ENCODE data around the gene UPK1A.

Gene UPK1A

DNA sequence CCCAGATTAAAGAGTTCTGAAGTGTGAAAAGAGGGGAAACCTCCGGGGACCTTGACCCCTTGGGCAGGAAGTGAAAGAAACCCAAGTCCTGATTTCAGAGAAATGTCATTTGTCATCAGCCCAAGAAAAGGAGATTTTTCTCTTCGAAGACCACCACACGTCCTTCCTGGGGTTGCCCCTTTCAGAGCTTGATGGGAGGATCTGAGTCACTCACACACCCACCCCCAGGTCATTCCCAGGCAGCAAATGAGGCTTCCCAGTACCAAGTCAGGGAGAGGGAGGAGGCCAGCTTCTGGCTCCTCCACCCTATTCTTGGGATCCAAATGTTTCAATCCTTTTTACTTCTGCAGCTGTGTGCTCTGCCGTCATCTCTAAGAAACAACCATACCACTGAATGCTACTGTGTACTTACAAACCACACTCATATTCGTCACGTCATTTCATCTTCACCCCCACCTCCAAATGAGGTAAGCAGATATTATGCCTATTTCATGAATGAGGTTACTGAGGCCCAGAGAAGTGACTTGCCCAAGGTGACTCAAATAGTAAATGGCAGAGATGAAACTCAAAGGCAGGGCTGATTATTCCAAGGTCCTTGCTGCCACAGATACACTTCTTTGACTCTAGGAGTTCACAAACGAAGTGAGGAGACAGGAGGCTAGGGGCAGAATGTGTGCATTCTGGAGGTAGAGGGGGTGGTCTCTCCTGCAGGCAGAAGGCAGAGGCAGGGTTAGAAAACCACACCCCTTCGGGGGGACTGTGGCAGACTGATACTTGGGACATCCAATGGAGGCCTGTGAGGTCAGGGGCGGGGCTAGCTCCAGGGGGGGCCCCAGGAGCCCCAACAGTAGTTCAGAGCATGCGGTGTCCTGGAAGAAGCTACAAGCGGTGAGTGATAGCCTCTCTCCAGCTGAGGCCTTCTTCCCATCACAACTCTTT, 46.5 kb downstream of the UPK1A start:
- TF ChIP-seq, protein P1, sequence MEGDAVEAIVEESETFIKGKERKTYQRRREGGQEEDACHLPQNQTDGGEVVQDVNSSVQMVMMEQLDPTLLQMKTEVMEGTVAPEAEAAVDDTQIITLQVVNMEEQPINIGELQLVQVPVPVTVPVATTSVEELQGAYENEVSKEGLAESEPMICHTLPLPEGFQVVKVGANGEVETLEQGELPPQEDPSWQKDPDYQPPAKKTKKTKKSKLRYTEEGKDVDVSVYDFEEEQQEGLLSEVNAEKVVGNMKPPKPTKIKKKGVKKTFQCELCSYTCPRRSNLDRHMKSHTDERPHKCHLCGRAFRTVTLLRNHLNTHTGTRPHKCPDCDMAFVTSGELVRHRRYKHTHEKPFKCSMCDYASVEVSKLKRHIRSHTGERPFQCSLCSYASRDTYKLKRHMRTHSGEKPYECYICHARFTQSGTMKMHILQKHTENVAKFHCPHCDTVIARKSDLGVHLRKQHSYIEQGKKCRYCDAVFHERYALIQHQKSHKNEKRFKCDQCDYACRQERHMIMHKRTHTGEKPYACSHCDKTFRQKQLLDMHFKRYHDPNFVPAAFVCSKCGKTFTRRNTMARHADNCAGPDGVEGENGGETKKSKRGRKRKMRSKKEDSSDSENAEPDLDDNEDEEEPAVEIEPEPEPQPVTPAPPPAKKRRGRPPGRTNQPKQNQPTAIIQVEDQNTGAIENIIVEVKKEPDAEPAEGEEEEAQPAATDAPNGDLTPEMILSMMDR (IDR thresholded peaks at IDR 0.05; ENCODE audit: low read depth, low read length, missing control alignments): no peak
- H3K4me3 ChIP-seq (replicated peaks; ENCODE audit: low read depth, low read length): no peak overlapping the region
- DNase-seq (ENCODE audit: extremely low read depth, low read depth): no peak

DNA sequence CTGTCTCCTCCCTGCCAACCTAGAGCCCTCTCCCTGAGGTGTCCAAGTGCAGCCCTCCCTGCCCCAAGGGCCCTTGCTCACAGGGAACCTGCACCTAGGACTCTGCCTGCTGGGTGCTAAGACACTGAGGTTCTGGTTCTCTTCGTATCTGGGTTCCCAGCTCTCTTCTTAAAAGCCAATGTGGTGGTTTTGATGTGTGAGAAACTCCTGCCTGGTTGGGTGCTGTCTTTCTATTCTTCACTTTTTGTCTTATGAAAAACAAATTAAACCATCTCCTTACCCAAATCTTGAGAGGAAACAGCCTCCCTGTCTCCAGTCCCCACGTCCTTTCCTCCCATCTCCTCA, 47.2 kb downstream of the UPK1A start:
- TF ChIP-seq, protein P1 (IDR thresholded peaks at IDR 0.05; ENCODE audit: low read depth, low read length, missing control alignments): no peak
- DNase-seq (ENCODE audit: extremely low read depth, low read depth): no peak
- no peak overlapping the region for H3K4me3 ChIP-seq (replicated peaks; ENCODE audit: low read depth, low read length)

DNA sequence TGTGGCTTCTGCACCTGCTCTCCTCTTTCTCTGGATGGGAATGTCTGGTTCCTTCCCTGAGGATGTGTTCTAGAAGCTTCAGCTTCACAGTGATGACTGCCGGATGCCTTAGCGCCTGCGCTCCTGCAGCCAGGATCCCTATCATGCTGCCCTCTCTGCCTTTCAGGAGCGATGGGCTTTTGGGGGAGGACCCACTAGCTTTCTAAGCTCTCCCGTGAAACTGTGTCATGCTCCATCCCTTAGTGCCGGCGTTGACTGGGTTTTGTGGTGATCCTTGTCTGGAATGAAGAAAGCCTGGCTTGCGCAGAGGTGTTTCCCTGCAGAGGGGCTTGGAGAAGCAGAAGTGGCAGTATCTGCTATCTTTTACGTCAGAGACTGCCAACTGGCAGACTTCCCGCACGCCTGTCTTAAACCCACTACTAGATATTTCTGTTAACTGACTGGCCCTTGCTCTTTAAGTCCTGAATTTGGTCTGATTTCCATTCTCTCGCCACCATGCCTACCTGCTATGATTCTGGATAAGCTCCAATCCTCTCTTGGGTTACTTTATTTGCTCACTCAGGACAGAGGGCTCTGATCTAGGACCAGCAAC, 47.7 kb downstream of the UPK1A start:
- no peak for DNase-seq (ENCODE audit: extremely low read depth, low read depth)
- H3K4me3 ChIP-seq (replicated peaks; ENCODE audit: low read depth, low read length): no peak overlapping the region
- TF ChIP-seq, protein P1 (IDR thresholded peaks at IDR 0.05; ENCODE audit: low read depth, low read length, missing control alignments): no peak

DNA sequence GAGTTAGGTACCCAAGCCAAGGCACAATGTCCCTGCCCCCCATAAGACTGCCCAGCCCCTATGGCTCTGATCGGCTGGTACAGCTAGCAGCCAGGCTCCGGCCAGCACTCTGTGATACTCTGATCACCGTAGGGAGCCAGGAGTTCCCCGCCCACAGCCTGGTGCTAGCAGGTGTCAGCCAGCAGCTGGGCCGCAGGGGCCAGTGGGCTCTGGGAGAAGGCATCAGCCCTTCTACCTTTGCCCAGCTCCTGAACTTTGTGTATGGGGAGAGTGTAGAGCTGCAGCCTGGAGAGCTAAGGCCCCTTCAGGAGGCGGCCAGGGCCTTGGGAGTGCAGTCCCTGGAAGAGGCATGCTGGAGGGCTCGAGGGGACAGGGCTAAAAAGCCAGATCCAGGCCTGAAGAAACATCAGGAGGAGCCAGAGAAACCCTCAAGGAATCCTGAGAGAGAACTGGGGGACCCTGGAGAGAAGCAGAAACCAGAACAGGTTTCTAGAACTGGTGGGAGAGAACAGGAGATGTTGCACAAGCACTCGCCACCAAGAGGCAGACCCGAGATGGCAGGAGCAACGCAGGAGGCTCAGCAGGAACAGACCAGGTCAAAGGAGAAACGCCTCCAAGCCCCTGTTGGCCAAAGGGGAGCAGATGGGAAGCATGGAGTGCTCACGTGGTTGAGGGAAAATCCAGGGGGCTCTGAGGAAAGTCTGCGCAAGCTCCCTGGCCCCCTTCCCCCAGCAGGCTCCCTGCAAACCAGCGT, 48.5 kb downstream of the UPK1A start:
- H3K4me3 ChIP-seq (replicated peaks; ENCODE audit: low read depth, low read length): no peak overlapping the region
- DNase-seq (ENCODE audit: extremely low read depth, low read depth): no peak
- TF ChIP-seq, protein P1 (IDR thresholded peaks at IDR 0.05; ENCODE audit: low read depth, low read length, missing control alignments): no peak

DNA sequence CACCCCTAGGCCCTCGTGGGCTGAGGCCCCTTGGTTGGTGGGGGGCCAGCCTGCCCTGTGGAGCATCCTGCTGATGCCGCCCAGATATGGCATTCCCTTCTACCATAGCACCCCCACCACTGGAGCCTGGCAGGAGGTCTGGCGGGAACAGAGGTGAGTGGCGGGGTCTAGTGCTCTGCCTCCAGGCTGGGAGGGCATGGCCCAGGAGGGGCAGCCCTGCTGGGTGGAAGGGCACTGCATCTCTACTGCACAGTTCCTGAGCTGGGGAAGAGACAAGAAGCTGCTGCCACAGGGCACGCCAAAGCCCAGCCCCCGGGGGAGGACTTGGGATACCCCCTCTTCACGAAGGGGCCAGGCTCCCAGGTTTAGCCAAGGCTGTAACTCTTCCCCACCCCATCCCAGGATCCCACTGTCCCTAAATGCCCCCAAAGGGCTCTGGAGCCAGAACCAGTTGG, 49.1 kb downstream of the UPK1A start:
- H3K4me3 ChIP-seq (replicated peaks; ENCODE audit: low read depth, low read length): peak overlapping the region; percentile 84
- TF ChIP-seq, protein P1 (IDR thresholded peaks at IDR 0.05; ENCODE audit: low read depth, low read length, missing control alignments): no peak
- no peak for DNase-seq (ENCODE audit: extremely low read depth, low read depth)

DNA sequence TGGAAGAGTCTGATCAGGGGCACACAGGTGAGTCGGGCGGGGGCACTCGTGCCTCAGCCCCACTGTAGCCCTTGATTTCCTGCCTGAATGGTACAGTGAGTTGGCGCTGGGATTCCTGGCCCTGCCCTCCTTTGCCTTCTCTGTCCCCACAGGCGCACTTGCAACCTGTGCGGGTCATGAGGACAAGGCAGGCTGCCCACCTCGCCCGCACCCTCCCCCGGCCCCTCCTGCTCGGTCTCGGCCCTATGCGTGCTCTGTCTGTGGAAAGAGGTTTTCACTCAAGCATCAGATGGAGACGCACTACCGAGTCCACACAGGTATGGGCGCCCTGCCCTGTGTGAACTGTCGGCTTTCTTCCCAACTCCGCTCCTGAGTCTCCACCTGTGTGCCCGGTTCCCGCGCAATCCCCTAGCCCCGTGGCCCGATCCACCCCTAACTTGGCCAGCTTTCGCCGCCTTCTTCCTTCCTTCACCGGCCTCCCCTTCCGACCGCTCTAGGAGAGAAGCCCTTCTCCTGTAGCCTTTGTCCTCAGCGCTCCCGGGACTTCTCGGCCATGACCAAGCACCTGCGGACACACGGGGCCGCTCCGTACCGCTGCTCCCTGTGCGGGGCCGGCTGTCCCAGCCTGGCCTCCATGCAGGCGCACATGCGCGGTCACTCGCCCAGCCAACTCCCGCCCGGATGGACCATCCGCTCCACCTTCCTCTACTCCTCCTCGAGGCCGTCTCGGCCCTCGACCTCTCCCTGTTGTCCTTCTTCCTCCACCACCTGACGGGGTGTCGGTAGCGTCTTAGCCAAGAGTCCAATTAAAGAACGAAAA, 49.9 kb downstream of the UPK1A start:
- TF ChIP-seq, protein P1 (IDR thresholded peaks at IDR 0.05; ENCODE audit: low read depth, low read length, missing control alignments): no peak
- peak overlapping the region; percentile 84 for H3K4me3 ChIP-seq (replicated peaks; ENCODE audit: low read depth, low read length)
- no peak for DNase-seq (ENCODE audit: extremely low read depth, low read depth)
